ENCODE data around the gene DDX24.

The DDX24 gene

GRCh38 chr14:94080621-94081385 lies at the start of gene DDX24, which contains the start of gene IFI27L1:
Gene DDX24, minus strand, starts transcription at chr14:94081202. Its CDS starts 1,460 bp downstream, at chr14:94079742.
Gene IFI27L1, plus strand, starts transcription at chr14:94081310. Its CDS starts 15,628 bp downstream, at chr14:94096938.
- peak; percentile 98 for DNase-seq (ENCODE audit: low spot score)

- DNase-seq (ENCODE audit: low spot score), result peak; percentile 53
Measured at GRCh38 chr14:94129758-94130414, 48.9 kb upstream of the DDX24 start.

GRCh38 chr14:94129111-94129757 lies 48.2 kb upstream of the DDX24 start, which contains the start of gene IFI27L2:
Gene IFI27L2, minus strand, starts transcription at chr14:94129604. Its CDS starts 40 bp downstream, at chr14:94129564.
- peak; percentile 89 for DNase-seq (ENCODE audit: low spot score)

- DNase-seq (ENCODE audit: low spot score), result no peak
Measured at GRCh38 chr14:94128216-94128839, 47.3 kb upstream of the DDX24 start.

GRCh38 chr14:94127330-94127729 lies 46.3 kb upstream of the DDX24 start:
- no peak for DNase-seq (ENCODE audit: low spot score)

GRCh38 chr14:94126800-94127199 lies 45.8 kb upstream of the DDX24 start:
- no peak for DNase-seq (ENCODE audit: low spot score)

- DNase-seq (ENCODE audit: low spot score), result no peak
Measured at GRCh38 chr14:94126419-94126677, 45.3 kb upstream of the DDX24 start.

- no peak for DNase-seq (ENCODE audit: low spot score)
Measured at GRCh38 chr14:94125659-94126418, 44.8 kb upstream of the DDX24 start.

- no peak for DNase-seq (ENCODE audit: low spot score)
Measured at GRCh38 chr14:94124582-94125377, 43.8 kb upstream of the DDX24 start.

GRCh38 chr14:94123868-94124267 lies 42.9 kb upstream of the DDX24 start:
- DNase-seq (ENCODE audit: low spot score), result no peak

GRCh38 chr14:94123296-94123695 lies 42.3 kb upstream of the DDX24 start:
- no peak for DNase-seq (ENCODE audit: low spot score)

GRCh38 chr14:94122438-94122837 lies 41.4 kb upstream of the DDX24 start:
- no peak for DNase-seq (ENCODE audit: low spot score)

- no peak for DNase-seq (ENCODE audit: low spot score)
Measured at GRCh38 chr14:94121485-94121884, 40.5 kb upstream of the DDX24 start.

- peak; percentile 48 for DNase-seq (ENCODE audit: low spot score)
Measured at GRCh38 chr14:94120667-94121340, 39.8 kb upstream of the DDX24 start.

GRCh38 chr14:94119071-94119470 lies 38.1 kb upstream of the DDX24 start:
- DNase-seq (ENCODE audit: low spot score), result no peak

GRCh38 chr14:94117856-94118255 lies 36.9 kb upstream of the DDX24 start:
- DNase-seq (ENCODE audit: low spot score), result no peak

- no peak for DNase-seq (ENCODE audit: low spot score)
Measured at GRCh38 chr14:94116701-94117100, 35.7 kb upstream of the DDX24 start.

GRCh38 chr14:94115631-94116030 lies 34.6 kb upstream of the DDX24 start:
- DNase-seq (ENCODE audit: low spot score), result no peak

- no peak for DNase-seq (ENCODE audit: low spot score)
Measured at GRCh38 chr14:94115058-94115591, 34.1 kb upstream of the DDX24 start.

GRCh38 chr14:94114589-94115057 lies 33.6 kb upstream of the DDX24 start:
- no peak for DNase-seq (ENCODE audit: low spot score)
